ENCODE data around the gene CASKIN2.

GRCh38 chr17:75516619-75517296, 1.4 kb upstream of the CASKIN2 start:
- TF ChIP-seq POLR2AphosphoS5 (IDR thresholded peaks at IDR 0.05; ENCODE audit: low read depth, low read length) (no peak), SPI1 (IDR thresholded peaks at IDR 0.05; ENCODE audit: low read depth, low read length) (no peak), POU2F2 (IDR thresholded peaks at IDR 0.05; ENCODE audit: low read depth, low read length) (no peak), POLR2A (IDR thresholded peaks at IDR 0.05; ENCODE audit: low read depth, low read length) (no peak), TAF1 (IDR thresholded peaks at IDR 0.05; ENCODE audit: low read depth, low read length) (no peak), PAX5 (IDR thresholded peaks at IDR 0.05; ENCODE audit: insufficient read depth, low read length, severe bottlenecking) (no peak)

Measured in GM12891 (cell line).